HepG2 (cell line): ENCODE measurements around the gene CHST13. TPM values are rescaled to one million over a fixed set of nuclear protein-coding genes. Genes with fewer than 3 reads are reported as not detected.

Experiments used
- AKAP8 ChIP-seq: sonication (generic); formaldehyde crosslinking; IDR thresholded peaks from 2 replicates; pipeline ENCODE4 v1.5.1; 2020; ENCODE audit warnings: mild to moderate bottlenecking, missing genetic modification reagents
- ARID4A ChIP-seq: sonication (generic); formaldehyde crosslinking; IDR thresholded peaks from 2 replicates; pipeline ENCODE4 v1.5.0; 2020; ENCODE audit warnings: mild to moderate bottlenecking, missing genetic modification reagents, borderline replicate concordance
- CCDC6 ChIP-seq: sonication (generic); formaldehyde crosslinking; IDR thresholded peaks from 2 replicates; pipeline ENCODE4 v1.8.1; 2022; ENCODE audit warnings: mild to moderate bottlenecking, missing genetic modification reagents, moderate library complexity
- HNRNPLL ChIP-seq: fragments of 200-400 bp; formaldehyde crosslinking; IDR thresholded peaks from 2 replicates; pipeline ENCODE4 v1.6.1; 2017; ENCODE audit warnings: mild to moderate bottlenecking, low read depth, low read length; ENCODE audit not compliant: poor library complexity, severe bottlenecking
- KDM3A ChIP-seq: IDR thresholded peaks from 2 replicates; pipeline ENCODE4 v1.6.1; 2018; ENCODE audit warnings: low read depth, missing compliant biosample characterization
- KDM6A ChIP-seq: IDR thresholded peaks from 2 replicates; pipeline ENCODE4 v1.6.1; 2016; ENCODE audit warnings: low read depth
- MBNL3 ChIP-seq: fragments of 250-450 bp; sonication (Bioruptor Pico); conservative IDR thresholded peaks from 2 replicates; pipeline ENCODE4 v1.8.0; 2022; ENCODE audit warnings: mild to moderate bottlenecking, inconsistent platforms
- MTF2 ChIP-seq: sonication (generic); formaldehyde crosslinking; IDR thresholded peaks from 2 replicates; pipeline ENCODE4 v1.5.0; 2020; ENCODE audit warnings: missing genetic modification reagents, borderline replicate concordance
- REXO4 ChIP-seq: sonication (generic); formaldehyde crosslinking; IDR thresholded peaks from 2 replicates; pipeline ENCODE4 v1.8.0; 2022; ENCODE audit warnings: missing genetic modification reagents, mild to moderate bottlenecking, borderline replicate concordance
- SRF ChIP-seq: IDR thresholded peaks from 2 replicates; pipeline ENCODE4 v1.6.1; 2011; ENCODE audit warnings: mild to moderate bottlenecking, low read depth, low read length, moderate library complexity
- TBX3 ChIP-seq: fragments of 450-650 bp; IDR thresholded peaks from 2 replicates; pipeline ENCODE4 v1.6.1; 2017; ENCODE audit warnings: antibody characterized with exemption, mild to moderate bottlenecking, inconsistent platforms, borderline replicate concordance
- TEF ChIP-seq: sonication (generic); formaldehyde crosslinking; IDR thresholded peaks from 2 replicates; pipeline ENCODE4 v1.5.0; 2020; ENCODE audit warnings: missing genetic modification reagents
- THAP11 ChIP-seq: IDR thresholded peaks from 2 replicates; pipeline ENCODE4 v1.6.1; 2016; ENCODE audit warnings: missing biosample characterization, missing genetic modification reagents
- ZBTB42 ChIP-seq: sonication (generic); formaldehyde crosslinking; IDR thresholded peaks from 2 replicates; pipeline ENCODE4 v1.5.0; 2020; ENCODE audit warnings: mild to moderate bottlenecking, missing genetic modification reagents
- ZNF160 ChIP-seq: sonication (generic); formaldehyde crosslinking; IDR thresholded peaks from 2 replicates; pipeline ENCODE4 v1.8.0; 2022; ENCODE audit warnings: mild to moderate bottlenecking, inconsistent platforms, missing genetic modification reagents
- ZNF292 ChIP-seq: sonication (generic); formaldehyde crosslinking; IDR thresholded peaks from 2 replicates; pipeline ENCODE4 v1.8.1; 2022; ENCODE audit warnings: mild to moderate bottlenecking, low read depth, missing genetic modification reagents, borderline replicate concordance
- ZNF317 ChIP-seq: sonication (generic); formaldehyde crosslinking; IDR thresholded peaks from 2 replicates; pipeline ENCODE4 v1.5.0; 2020; ENCODE audit warnings: mild to moderate bottlenecking, missing genetic modification reagents
- ZNF329 ChIP-seq: sonication (generic); formaldehyde crosslinking; IDR thresholded peaks from 2 replicates; pipeline ENCODE4 v1.9.0; 2021; ENCODE audit warnings: low read depth, mild to moderate bottlenecking, missing genetic modification reagents
- ZNF430 ChIP-seq: sonication (generic); formaldehyde crosslinking; IDR thresholded peaks from 2 replicates; pipeline ENCODE4 v1.9.0; 2021; ENCODE audit warnings: mild to moderate bottlenecking, missing genetic modification reagents
- ZNF543 ChIP-seq: sonication (generic); formaldehyde crosslinking; IDR thresholded peaks from 2 replicates; pipeline ENCODE4 v1.4.0; 2020; ENCODE audit warnings: mild to moderate bottlenecking, missing genetic modification reagents
- ZNF790 ChIP-seq: sonication (generic); formaldehyde crosslinking; IDR thresholded peaks from 2 replicates; pipeline ENCODE4 v1.8.0; 2022; ENCODE audit warnings: missing genetic modification reagents, mild to moderate bottlenecking, borderline replicate concordance
- polyA plus RNA-seq, 8 experiments: library from polyadenylated mRNA; depleted of rRNA in 3 of 8; stranded (reverse) in 7 of 8; unstranded in 1 of 8; fragments of >200 nt; fragmentation: Illumina TruSeq in 4 of 8; extraction: Trizol in 4 of 8; gene quantifications; 2 replicates each; pipeline versions ENCODE4 v1.2.1 to v1.2.3, GENCODE V29; 2011 to 2016; ENCODE audit warnings: low read depth in 4 of 8, missing spikeins in 1 of 8, mixed read lengths in 1 of 8; ENCODE audit not compliant: insufficient read depth in 1 of 8
- total RNA-seq, 5 experiments: library from RNA; depleted of rRNA; stranded (reverse); fragments of >200 nt; fragmentation: Illumina TruSeq; extraction: Trizol; gene quantifications; 2 replicates each; pipeline ENCODE4 v1.2.3, GENCODE V29; 2016; ENCODE audit warnings: low read depth in 1 of 5
- TF ChIP-seq, protein P1 (sequence below): sonication (generic); formaldehyde crosslinking; IDR thresholded peaks from 2 replicates; pipeline ENCODE4 v1.4.0; 2020; ENCODE audit warnings: missing genetic modification reagents

CHST13 gene
- total and polyA plus RNA-seq, 2 of the 13 experiments (the other 11 are each of a cell fraction or from before 2014, with no cell fraction given) = 32.0 to 43.1 TPM

GRCh38 chr3:126474498-126475412, 49.2 kb upstream of the CHST13 start (continued):
- TF ChIP-seq ARID4A (0 out of 2 replicates have a peak, but pooled peaks have one; percentile 31), ZNF329 (CRISPR knock-in tag) (no peak), SRF (no peak), AKAP8 (0 out of 2 replicates have a peak, but pooled peaks have one; percentile 10), ZNF160 (CRISPR knock-in tag) (peak; percentile 54; the same call in 1 of the 2 replicates), MTF2 (CRISPR knock-in tag) (no peak), REXO4 (CRISPR knock-in tag) (0 out of 2 replicates have a peak, but pooled peaks have one; percentile 26), KDM3A (no peak), ZNF543 (CRISPR knock-in tag) (no peak), ZNF790 (no peak), ZNF430 (CRISPR knock-in tag) (0 out of 2 replicates have a peak, but pooled peaks have one; percentile 26), HNRNPLL (peak; percentile 38), TEF (no peak), KDM6A (CRISPR knock-in tag) (no peak), MBNL3 (no peak), TBX3 (no peak), CCDC6 (CRISPR knock-in tag) (0 out of 2 replicates have a peak, but pooled peaks have one; percentile 29), ZBTB42 (CRISPR knock-in tag) (0 out of 2 replicates have a peak, but pooled peaks have one; percentile 39), ZNF317 (CRISPR knock-in tag) (peak; percentile 60; the same call in 1 of the 2 replicates), THAP11 (CRISPR knock-in tag) (no peak), ZNF292 (CRISPR knock-in tag) (0 out of 2 replicates have a peak, but pooled peaks have one; percentile 3)
- TF ChIP-seq, protein P1, sequence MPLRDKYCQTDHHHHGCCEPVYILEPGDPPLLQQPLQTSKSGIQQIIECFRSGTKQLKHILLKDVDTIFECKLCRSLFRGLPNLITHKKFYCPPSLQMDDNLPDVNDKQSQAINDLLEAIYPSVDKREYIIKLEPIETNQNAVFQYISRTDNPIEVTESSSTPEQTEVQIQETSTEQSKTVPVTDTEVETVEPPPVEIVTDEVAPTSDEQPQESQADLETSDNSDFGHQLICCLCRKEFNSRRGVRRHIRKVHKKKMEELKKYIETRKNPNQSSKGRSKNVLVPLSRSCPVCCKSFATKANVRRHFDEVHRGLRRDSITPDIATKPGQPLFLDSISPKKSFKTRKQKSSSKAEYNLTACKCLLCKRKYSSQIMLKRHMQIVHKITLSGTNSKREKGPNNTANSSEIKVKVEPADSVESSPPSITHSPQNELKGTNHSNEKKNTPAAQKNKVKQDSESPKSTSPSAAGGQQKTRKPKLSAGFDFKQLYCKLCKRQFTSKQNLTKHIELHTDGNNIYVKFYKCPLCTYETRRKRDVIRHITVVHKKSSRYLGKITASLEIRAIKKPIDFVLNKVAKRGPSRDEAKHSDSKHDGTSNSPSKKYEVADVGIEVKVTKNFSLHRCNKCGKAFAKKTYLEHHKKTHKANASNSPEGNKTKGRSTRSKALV (CRISPR knock-in tag) = peak; percentile 81
